Thyroid gland (tissue), 4 donors: ENCODE data around the gene PAK6. TPM values are rescaled to one million over a fixed set of nuclear protein-coding genes. Genes with fewer than 3 reads are reported as not detected.
A peak's percentile ranks its signal among the peaks of the same experiment; 100 is the strongest.

ENCODE experiments used
- DNase-seq, 2 donors: peaks; one replicate each; pipeline ENCODE4 v3.0.0-alpha.2; 2019
- H3K27ac ChIP-seq, 3 donors: fragments of 200-600 bp; sonication (generic); 1 replicate in 2 of 3; 2 replicates in 1 of 3; pipeline ENCODE4 v1.5.1; 2016 to 2019; ENCODE audit warnings: mild to moderate bottlenecking in 1 of 3, moderate library complexity in 1 of 3
- H3K27me3 ChIP-seq: fragments of 200-600 bp; sonication (generic); one replicate; pipeline ENCODE4 v1.5.1; 2019
- H3K36me3 ChIP-seq, 2 donors: fragments of 200-600 bp; sonication (generic); one replicate each; pipeline ENCODE4 v1.5.1; 2016 to 2019
- H3K4me1 ChIP-seq, 2 donors: fragments of 200-600 bp; sonication (generic); one replicate each; pipeline ENCODE4 v1.5.1; 2017 to 2019
- H3K4me3 ChIP-seq, 3 donors: fragments of 200-600 bp; sonication (generic); replicated peaks in 1 of 3; 1 replicate in 2 of 3; 2 replicates in 1 of 3; pipeline ENCODE4 v1.5.1; 2016; ENCODE audit warnings: mild to moderate bottlenecking in 1 of 3
- H3K9me3 ChIP-seq: fragments of 200-600 bp; sonication (generic); one replicate; pipeline ENCODE4 v1.5.1; 2017
- CTCF ChIP-seq, 6 experiments: fragments of 200-600 bp in 3 of 6; fragments of 450-650 bp in 3 of 6; sonication (generic) in 3 of 6; IDR thresholded peaks; one replicate each; pipeline ENCODE4 v1.5.1; 2016 to 2019; ENCODE audit warnings: antibody characterized with exemption in 6 of 6, mild to moderate bottlenecking in 2 of 6, inconsistent platforms in 1 of 6, moderate library complexity in 1 of 6
- POLR2A ChIP-seq, 2 donors: fragments of 450-650 bp; IDR thresholded peaks; one replicate each; pipeline ENCODE4 v1.6.1; 2017; ENCODE audit warnings: antibody characterized with exemption in 2 of 2, mild to moderate bottlenecking in 2 of 2, moderate library complexity in 1 of 2
- WGBS, 2 donors: methylation state at CpG; one replicate each; pipeline ENCODE4 v1.1.5; 2017; 5-methylcytosine and 5-hydroxymethylcytosine counted together
- intact Hi-C: fragments of 100-400 bp; cut with DNase I; formaldehyde crosslinking; loops from one replicate; pipeline ENCODE4 v1.15.1; 2023
- total RNA-seq, 4 donors: library from RNA; depleted of rRNA; stranded (reverse); fragments of >200 nt; gene quantifications; one replicate each; pipeline ENCODE4 v1.2.3, GENCODE V29; 2016

The PAK6 gene
- total RNA-seq, 4 donors from 2014 or later: 33.9 to 63.4 (median 43.9) TPM

- H3K27me3 ChIP-seq: no peaks in the 10 kb centered on the region
- 86 to 87% methylated on average over 6 to 7 of the region's 7 CpGs for WGBS, 2 donors
- intact Hi-C loops: no loop called here
- no peaks in the 10 kb centered on the region for H3K9me3 ChIP-seq
- no peaks in the 10 kb centered on the region for H3K4me1 ChIP-seq
- H3K4me3 ChIP-seq: no peak overlapping the region
- TF ChIP-seq POLR2A (IDR thresholded peaks at IDR 0.05): no peak
- TF ChIP-seq CTCF (IDR thresholded peaks at IDR 0.05): no peak
- H3K27ac ChIP-seq: no peak overlapping the region
- DNase-seq: no peak
- no peaks in the 10 kb centered on the region for H3K36me3 ChIP-seq
Observed at GRCh38 chr15:40306908-40307307, 68.0 kb downstream of the PAK6 start.

- Histone ChIP-seq H3K27ac (no peak within 1 kb of the TSS), H3K4me3 (no peak within 1 kb of the TSS), H3K4me1 (no peaks in the 10 kb centered on the region), H3K36me3 (no peaks in the 10 kb centered on the region), H3K9me3 (no peaks in the 10 kb centered on the region), H3K27me3 (no peaks in the 10 kb centered on the region)
- intact Hi-C loops: no loop called here
- no peak for DNase-seq
- TF ChIP-seq POLR2A (IDR thresholded peaks at IDR 0.05) (no peak), CTCF (IDR thresholded peaks at IDR 0.05) (no peak)
- WGBS, 2 donors: 59 to 76% methylated on average over 13 to 14 of the region's 15 CpGs
Observed at GRCh38 chr15:40307421-40308211, 68.8 kb downstream of the PAK6 start, which contains the start of gene PLCB2. Gene PLCB2, minus strand, starts transcription at chr15:40307935. Its CDS starts 263 bp downstream, at chr15:40307672.

DNA sequence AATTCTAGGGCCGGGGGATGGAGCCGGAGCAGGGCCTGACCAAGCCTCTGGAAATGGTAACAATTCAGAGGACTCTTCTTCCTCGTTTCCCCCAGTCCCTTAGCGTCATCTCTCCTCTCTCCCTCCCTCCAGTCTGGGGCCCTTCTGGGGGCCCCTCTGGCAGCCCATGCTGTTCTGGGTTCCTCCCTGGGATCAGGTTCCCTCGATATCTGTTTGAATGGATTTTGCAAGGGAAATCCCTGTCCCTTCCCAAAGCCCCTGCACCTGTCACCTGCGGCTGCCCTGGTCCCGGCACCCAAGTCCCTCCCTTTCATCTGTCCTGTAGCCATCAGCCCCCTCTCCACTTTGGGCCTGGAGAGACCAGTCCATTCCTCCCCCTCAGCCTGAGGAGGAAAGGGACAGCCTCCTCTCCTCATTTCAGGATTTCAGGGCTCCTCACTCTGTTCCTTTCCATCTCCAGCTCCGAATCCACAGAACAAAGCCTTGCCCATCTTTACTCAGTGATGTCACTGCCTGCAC lies 70.5 kb downstream of the PAK6 start:
- Histone ChIP-seq H3K36me3 (no peaks in the 10 kb centered on the region), H3K4me1 (peaks cover 3 to 8% of the 10 kb centered on the region in 2 donors), H3K9me3 (no peaks in the 10 kb centered on the region), H3K27ac (no peak overlapping the region), H3K27me3 (no peaks in the 10 kb centered on the region), H3K4me3 (no peak overlapping the region)
- TF ChIP-seq POLR2A (IDR thresholded peaks at IDR 0.05) (no peak), CTCF (IDR thresholded peaks at IDR 0.05) (no peak)
- WGBS, 2 donors: 85 to 91% methylated on average over 8 of the region's 8 CpGs
- intact Hi-C loops: no loop called here
- no peak for DNase-seq

- peak; percentile 14 to 67 (median 55) for TF ChIP-seq CTCF (IDR thresholded peaks at IDR 0.05)
- TF ChIP-seq POLR2A (IDR thresholded peaks at IDR 0.05): no peak
- 16 to 21% methylated on average over 4 of the region's 4 CpGs for WGBS, 2 donors
Observed at GRCh38 chr15:40310001-40310959, 71.4 kb downstream of the PAK6 start.

More at GRCh38 chr15:40310001-40310959, 71.4 kb downstream of the PAK6 start:
- Histone ChIP-seq H3K27me3 (no peaks in the 10 kb centered on the region), H3K36me3 (no peaks in the 10 kb centered on the region), H3K4me3 (no peak overlapping the region), H3K9me3 (no peaks in the 10 kb centered on the region), H3K27ac (no peak overlapping the region), H3K4me1 (peaks cover 3 to 8% of the 10 kb centered on the region in 2 donors)
- DNase-seq: peak; percentile 48 to 58
- intact Hi-C loops: no loop called here
